ENCODE measurements around the gene WNT3.
"Not testable (repeated sequence)": the region's sequence is repeated elsewhere in the genome, so short reads cannot be mapped to it uniquely, and the experiment has no call there.

GRCh38 chr17:46768896-46769295 lies 49.6 kb downstream of the WNT3 start:
- not testable (repeated sequence) for TF ChIP-seq CTCF, POLR2A (IDR thresholded peaks at IDR 0.05)

Measured in vagina (tissue), 2 donors.